Bladder microvascular endothelial cell (primary cell): ENCODE measurements around the gene BEST4. TPM values are rescaled to one million over a fixed set of nuclear protein-coding genes. Genes with fewer than 3 reads are reported as not detected.

Experiments used
- total RNA-seq: library from RNA; depleted of rRNA; stranded (reverse); fragments of >200 nt; gene quantifications from 2 replicates; pipeline ENCODE4 v1.2.3, GENCODE V29; 2014

BEST4 gene
- total RNA-seq, result under 0.01 and 0.06 TPM in 2 replicates

GRCh38 chr1:44788120-44788860, at the start of gene BEST4:
Gene BEST4 (minus strand): TSS chr1:44788170. CDS start chr1:44787705, 465 bp downstream.

GRCh38 chr1:44808063-44808937, 20.3 kb upstream of the BEST4 start, which contains the start of gene BTBD19:
Gene BTBD19 (plus strand): TSS chr1:44808523. CDS start chr1:44808821, 298 bp downstream.

GRCh38 chr1:44806704-44807363, 18.9 kb upstream of the BEST4 start, which contains the start of gene DYNLT4:
Gene DYNLT4 (minus strand): TSS chr1:44807351. CDS start chr1:44806668, 683 bp downstream.

GRCh38 chr1:44799770-44800584, 12.0 kb upstream of the BEST4 start, which contains the start of gene PLK3:
Gene PLK3 (plus strand): TSS chr1:44800377. CDS start chr1:44800464, 87 bp downstream.

GRCh38 chr1:44775078-44775929, 12.7 kb downstream of the BEST4 start, which contains the start of gene RPS8:
Gene RPS8 (plus strand): TSS chr1:44775540. CDS start chr1:44775597, 57 bp downstream.

GRCh38 chr1:44739307-44740178, 48.4 kb downstream of the BEST4 start, which contains the start of gene KIF2C:
Gene KIF2C (plus strand): TSS chr1:44739837. CDS start chr1:44739933, 96 bp downstream.

Other genes starting within 250 kb of the BEST4 start
- 2.1 and 3.2 TPM in 2 replicates for gene TMEM53, start 113.7 kb downstream of the BEST4 start, total RNA-seq
- 0.16 and 0.25 TPM in 2 replicates for gene ARMH1, start 113.5 kb downstream of the BEST4 start, total RNA-seq
- not detected in 2 replicates for gene RNU5D-1, start 57.0 kb downstream of the BEST4 start, total RNA-seq
- 15.7 and 26.4 TPM in 2 replicates for gene KIF2C, start 48.3 kb downstream of the BEST4 start, total RNA-seq
- 1,069 and 1,168 TPM in 2 replicates for gene RPS8, start 12.6 kb downstream of the BEST4 start, total RNA-seq
- 13.8 and 36.3 TPM in 2 replicates for gene PLK3, start 12.2 kb upstream of the BEST4 start, total RNA-seq
- 0.25 and 0.32 TPM in 2 replicates for gene DYNLT4, start 19.2 kb upstream of the BEST4 start, total RNA-seq
- gene BTBD19, start 20.4 kb upstream of the BEST4 start, total RNA-seq, result 2.1 and 11.4 TPM in 2 replicates
- gene PTCH2, start 55.1 kb upstream of the BEST4 start, total RNA-seq, result 0.06 TPM in 1 of 2 replicates, not detected in the other
- 20.4 and 31.0 TPM in 2 replicates for gene EIF2B3, start 198.4 kb upstream of the BEST4 start, total RNA-seq
- 21.9 and 49.4 TPM in 2 replicates for gene HECTD3, start 223.2 kb upstream of the BEST4 start, total RNA-seq
- 234 and 261 TPM in 2 replicates for gene UROD, start 224.1 kb upstream of the BEST4 start, total RNA-seq